Stomach (tissue), 4 donors: ENCODE results near the gene A4GALT.

Experiments used
- CTCF ChIP-seq, 7 experiments: fragments of 450-650 bp in 4 of 7; fragments of 200-600 bp in 3 of 7; sonication (generic) in 3 of 7; IDR thresholded peaks; one replicate each; pipeline ENCODE4 v1.5.1; 2016 to 2019; ENCODE audit warnings: antibody characterized with exemption in 7 of 7, control low read depth in 2 of 7, mild to moderate bottlenecking in 1 of 7
- POLR2A ChIP-seq, 4 donors: fragments of 450-650 bp; IDR thresholded peaks; one replicate each; pipeline ENCODE4 v1.6.1; 2016; ENCODE audit warnings: antibody characterized with exemption in 4 of 4, control low read depth in 2 of 4, mild to moderate bottlenecking in 1 of 4, moderate library complexity in 1 of 4

- TF ChIP-seq POLR2A (IDR thresholded peaks at IDR 0.05), result no peak
- no peak for TF ChIP-seq CTCF (IDR thresholded peaks at IDR 0.05)
These were observed 3.3 kb downstream of the A4GALT start for GRCh38 chr22:42717197-42717928.
